Endometrial microvascular endothelial cells (primary cell): ENCODE results near the gene TARBP1. TPM values are rescaled to one million over a fixed set of nuclear protein-coding genes. Genes with fewer than 3 reads are reported as not detected.
"Not testable (repeated sequence)": the region's sequence is repeated elsewhere in the genome, so short reads cannot be mapped to it uniquely, and the experiment has no call there.

ENCODE experiments used
- in situ Hi-C: cut with HindIII; loops from 2 replicates; pipeline ENCODE4 v1.10.0; 2017; ENCODE audit warnings: low sequenced_read_pairs, low pct_unique_long_range_greater_than_20kb; ENCODE audit errors: inconsistent ontology term
- total RNA-seq: library from RNA; depleted of rRNA; stranded (reverse); fragments of >200 nt; gene quantifications from one replicate; pipeline ENCODE4 v1.2.3, GENCODE V29; 2015; ENCODE audit errors: inconsistent ontology term

The TARBP1 gene
- total RNA-seq, 1 donor from 2014 or later, result 13.8 TPM

- in situ Hi-C loops, result no loop called here
Observed at GRCh38 chr1:234406871-234407270, 72.1 kb downstream of the TARBP1 start.

DNA sequence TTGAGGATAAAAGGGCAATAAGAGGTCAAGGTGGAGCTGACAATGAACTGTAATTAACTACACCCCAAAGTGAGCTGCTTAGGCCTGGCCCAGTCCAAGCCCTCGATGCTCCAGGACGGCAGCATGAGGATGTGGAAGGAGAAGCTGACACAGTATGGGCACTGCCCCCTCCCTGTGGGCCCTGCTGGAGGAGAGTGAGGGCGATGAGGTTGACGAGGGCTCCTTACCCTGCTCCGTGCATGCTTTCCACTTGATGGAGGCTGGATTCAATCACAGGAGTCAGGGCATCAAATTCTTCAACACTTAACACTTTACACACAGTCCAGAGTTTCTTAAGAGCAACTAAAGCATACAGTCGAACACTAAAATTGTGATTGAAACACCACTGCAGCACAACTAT, 73.3 kb downstream of the TARBP1 start:
- in situ Hi-C loops, result no loop called here

GRCh38 chr1:234402939-234403338, 76.0 kb downstream of the TARBP1 start:
- in situ Hi-C loops, result no loop called here

DNA sequence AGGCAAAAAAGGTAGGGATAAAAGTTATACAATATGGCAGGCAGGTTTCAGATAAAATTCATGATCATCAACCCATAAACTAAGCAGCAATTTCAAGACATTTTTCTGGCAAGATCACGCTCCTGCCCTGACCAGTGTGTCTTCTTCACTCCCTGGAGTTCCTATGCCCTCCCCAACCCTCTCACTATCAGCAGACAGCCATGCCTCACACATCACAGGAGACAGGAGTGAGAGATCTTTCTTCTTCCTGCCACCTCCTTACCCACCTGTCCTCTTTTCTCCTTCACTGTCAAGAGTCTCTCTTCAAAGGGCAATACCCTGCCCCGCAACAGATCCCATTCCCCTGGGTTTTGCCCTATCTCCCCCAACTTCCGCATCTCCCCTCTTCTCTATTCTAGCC, 77.3 kb downstream of the TARBP1 start:
- in situ Hi-C loops, result no loop called here

DNA sequence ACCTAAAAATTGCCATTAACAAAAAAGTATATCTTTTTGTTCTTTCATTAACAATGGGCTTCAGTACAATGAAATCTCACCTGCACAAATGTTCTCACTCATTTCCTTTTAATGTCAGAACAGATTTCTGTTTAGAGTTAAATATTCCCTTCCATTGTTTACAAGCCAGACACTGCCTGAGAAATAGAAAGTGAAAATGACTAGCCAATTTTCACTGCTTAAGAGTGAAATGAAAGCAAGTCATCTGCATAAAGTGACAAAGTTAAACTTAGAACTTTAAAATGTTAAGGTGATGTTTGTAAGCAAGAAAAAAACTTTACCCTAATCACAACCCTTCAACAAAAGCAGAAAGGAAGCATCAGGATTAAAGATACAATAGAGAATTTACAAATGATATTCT, 78.2 kb downstream of the TARBP1 start:
- in situ Hi-C loops, result no loop called here

DNA sequence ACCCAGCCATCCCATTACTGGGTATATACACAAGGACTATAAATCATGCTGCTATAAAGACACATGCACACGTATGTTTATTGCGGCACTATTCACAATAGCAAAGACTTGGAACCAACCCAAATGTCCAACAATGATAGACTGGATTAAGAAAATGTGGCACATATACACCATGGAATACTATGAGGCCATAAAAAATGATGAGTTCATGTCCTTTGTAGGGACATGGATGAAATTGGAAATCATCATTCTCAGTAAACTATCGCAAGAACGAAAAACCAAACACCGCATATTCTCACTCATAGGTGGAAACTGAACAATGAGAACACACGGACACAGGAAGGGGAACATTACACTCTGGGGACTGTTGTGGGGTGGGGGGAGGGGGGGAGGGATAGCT, 79.5 kb downstream of the TARBP1 start:
- in situ Hi-C loops, result not testable (repeated sequence)

DNA sequence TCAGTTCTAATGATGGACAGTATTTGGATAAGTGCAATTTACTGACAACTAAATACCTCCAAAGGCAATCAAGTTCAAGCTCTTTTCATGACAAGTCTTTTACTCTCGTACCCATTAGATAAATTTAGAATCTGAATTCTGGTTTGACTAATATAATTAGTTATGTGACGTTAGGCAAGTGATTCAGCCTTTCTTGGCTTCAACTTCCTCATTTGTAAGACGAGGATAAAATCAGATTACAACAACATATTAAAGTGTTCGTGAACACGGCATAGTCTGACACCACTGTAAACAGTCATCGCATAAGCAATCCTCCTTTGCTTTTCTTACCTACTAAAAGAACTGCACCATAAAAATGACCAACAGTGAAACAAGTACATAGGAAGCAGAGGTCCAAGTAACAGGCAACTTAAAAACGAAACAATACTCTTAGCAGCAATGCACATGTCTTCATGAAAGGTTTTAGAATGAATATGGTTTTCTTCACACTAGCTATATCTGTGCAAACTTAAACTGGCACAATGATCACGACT, 80.1 kb downstream of the TARBP1 start:
- in situ Hi-C loops, result no loop called here

- in situ Hi-C loops, result no loop called here
Observed at GRCh38 chr1:234397732-234398131, 81.2 kb downstream of the TARBP1 start.

GRCh38 chr1:234396871-234397270, 82.1 kb downstream of the TARBP1 start:
- in situ Hi-C loops, result no loop called here

- in situ Hi-C loops, result no loop called here
Observed at GRCh38 chr1:234396092-234396491, 82.9 kb downstream of the TARBP1 start.

DNA sequence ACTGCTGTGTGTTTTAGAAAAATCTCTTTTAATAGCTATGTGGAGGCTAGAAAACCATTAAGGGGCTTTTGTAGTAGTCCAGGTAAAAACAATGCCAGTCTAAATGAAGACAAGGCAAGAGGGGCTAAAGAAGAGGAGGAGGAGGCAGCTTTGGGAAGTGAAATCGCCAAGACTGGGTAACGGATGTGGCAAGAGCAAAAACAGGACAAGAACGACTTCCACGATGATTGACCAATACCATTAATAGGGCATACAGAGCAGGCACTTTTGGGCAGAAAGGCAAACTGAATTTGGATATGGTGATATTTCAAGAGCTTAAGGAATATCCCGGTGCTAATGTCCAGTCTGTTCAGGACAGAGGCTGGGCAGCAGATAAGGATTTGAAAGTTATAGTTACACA, 83.7 kb downstream of the TARBP1 start:
- in situ Hi-C loops, result no loop called here

DNA sequence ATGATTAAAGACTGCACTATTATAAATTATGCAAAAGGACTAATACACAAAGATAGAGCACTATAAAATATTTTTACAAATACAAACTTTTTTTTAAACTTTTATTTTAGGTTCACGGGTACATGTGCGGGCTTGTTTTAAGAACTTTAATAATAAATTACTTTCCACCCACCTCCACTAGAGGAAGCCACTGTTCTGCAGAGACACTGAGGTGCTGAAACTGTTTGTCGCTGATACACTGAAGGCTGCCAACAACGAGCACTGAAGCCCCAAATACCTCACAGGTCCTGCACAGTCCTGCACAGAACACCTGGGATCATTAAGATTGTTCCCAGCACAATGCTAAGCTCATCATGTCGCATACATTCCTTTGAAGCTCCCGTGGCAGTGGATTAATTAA, 85.8 kb downstream of the TARBP1 start:
- in situ Hi-C loops, result no loop called here

DNA sequence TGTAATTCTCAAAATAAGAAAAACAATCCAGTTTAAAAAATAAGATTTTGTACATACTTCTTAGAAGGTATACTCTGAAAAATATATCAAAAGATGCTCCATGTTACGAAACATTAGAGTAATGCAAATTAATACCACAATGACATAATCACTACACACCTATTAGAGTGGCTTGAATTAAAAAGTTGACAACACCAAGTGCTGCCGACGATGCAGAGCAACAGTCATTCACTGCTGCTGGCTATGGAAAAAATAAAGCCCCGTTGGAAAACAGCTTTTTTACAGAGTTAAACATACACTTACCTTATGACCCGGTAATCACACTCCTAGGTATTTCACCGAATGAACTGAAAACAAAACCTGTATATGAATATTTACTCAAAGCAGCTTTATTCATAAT, 90.9 kb downstream of the TARBP1 start:
- in situ Hi-C loops, result no loop called here

GRCh38 chr1:234386122-234386521, 92.9 kb downstream of the TARBP1 start:
- in situ Hi-C loops, result no loop called here

DNA sequence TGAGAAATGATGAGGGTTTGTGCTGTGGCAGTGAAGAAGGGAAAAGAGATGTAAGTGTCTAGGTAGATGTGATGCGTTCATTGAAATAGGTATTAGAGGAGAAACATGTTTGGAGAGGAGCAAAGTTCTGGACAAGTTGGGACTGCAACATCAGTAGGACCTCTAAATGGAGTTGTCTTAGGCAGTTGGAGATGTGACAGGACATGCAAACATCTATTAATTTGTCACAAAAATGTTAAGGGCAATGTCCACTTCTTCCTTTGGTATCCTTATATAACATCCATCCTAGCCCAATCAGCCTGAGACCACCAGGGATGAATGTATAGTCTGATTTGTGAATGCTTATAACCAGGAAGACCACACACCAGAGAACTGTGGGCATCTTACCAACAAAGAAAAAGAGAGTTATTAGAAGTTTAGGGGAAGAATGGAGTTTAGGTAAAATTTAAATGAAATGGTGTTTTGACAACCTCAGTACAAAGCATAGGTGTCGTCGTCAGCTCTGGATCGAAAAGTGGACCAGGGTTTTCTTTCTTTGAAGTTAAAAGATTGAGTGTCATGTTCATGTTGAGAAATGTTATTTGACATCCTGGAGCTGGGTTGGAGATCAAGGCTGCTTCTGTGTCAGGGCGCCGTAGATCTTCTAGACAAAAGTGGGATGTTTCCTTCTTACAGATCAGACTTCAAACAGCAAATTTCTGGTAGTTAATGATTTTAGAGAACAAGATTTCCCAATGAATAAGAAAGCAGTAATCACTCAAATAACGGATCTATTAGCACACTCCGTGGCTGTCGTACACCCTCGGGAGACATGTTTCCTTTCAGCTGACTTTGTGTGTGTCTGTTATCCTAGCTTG, 97.1 kb downstream of the TARBP1 start:
- in situ Hi-C loops, result no loop called here

GRCh38 chr1:234379591-234380109, 99.3 kb downstream of the TARBP1 start:
- in situ Hi-C loops, result not testable (repeated sequence)

GRCh38 chr1:234375672-234376071, 103.3 kb downstream of the TARBP1 start:
- in situ Hi-C loops, result no loop called here

GRCh38 chr1:234373959-234374254, 105.1 kb downstream of the TARBP1 start:
- in situ Hi-C loops, result no loop called here

- in situ Hi-C loops, result no loop called here
Observed at GRCh38 chr1:234373064-234373958, 105.7 kb downstream of the TARBP1 start, which contains the start of gene COA6. COA6 (plus strand) TSS chr1:234373456; CDS start chr1:234373467, 11 bp downstream.
